ENCODE measurements around the gene MORN5.

Gene MORN5

GRCh38 chr9:122192914-122193525 is 33.3 kb downstream of the MORN5 start:
- DNase-seq: no peak

- no peak for DNase-seq
These were observed 33.9 kb downstream of the MORN5 start for GRCh38 chr9:122193651-122194050.

- DNase-seq: no peak
These were observed 36.2 kb downstream of the MORN5 start for GRCh38 chr9:122195875-122196274.

- no peak for DNase-seq
These were observed 37.7 kb downstream of the MORN5 start for GRCh38 chr9:122197426-122197825.

- DNase-seq: no peak
These were observed 38.2 kb downstream of the MORN5 start for GRCh38 chr9:122197882-122198281.

- DNase-seq: no peak
These were observed 41.4 kb downstream of the MORN5 start for GRCh38 chr9:122200960-122201595.

GRCh38 chr9:122201641-122202040 is 41.9 kb downstream of the MORN5 start:
- no peak for DNase-seq

GRCh38 chr9:122202111-122202510 is 42.4 kb downstream of the MORN5 start:
- no peak for DNase-seq

GRCh38 chr9:122204055-122204454 is 44.3 kb downstream of the MORN5 start:
- no peak for DNase-seq

- no peak for DNase-seq
These were observed 44.8 kb downstream of the MORN5 start for GRCh38 chr9:122204491-122204890.

GRCh38 chr9:122205176-122205575 is 45.5 kb downstream of the MORN5 start:
- DNase-seq: no peak

GRCh38 chr9:122206118-122207046 is 46.7 kb downstream of the MORN5 start:
- no peak for DNase-seq

- DNase-seq: no peak
These were observed 47.4 kb downstream of the MORN5 start for GRCh38 chr9:122207096-122207495.

GRCh38 chr9:122209451-122209850 is 49.7 kb downstream of the MORN5 start:
- no peak for DNase-seq

GRCh38 chr9:122212473-122213004 is 52.8 kb downstream of the MORN5 start:
- no peak for DNase-seq

GRCh38 chr9:122213102-122213588 is 53.4 kb downstream of the MORN5 start:
- no peak for DNase-seq

- no peak for DNase-seq
These were observed 54.1 kb downstream of the MORN5 start for GRCh38 chr9:122213589-122214413.

- DNase-seq: no peak
These were observed 54.8 kb downstream of the MORN5 start for GRCh38 chr9:122214507-122214906.

- DNase-seq: no peak
These were observed 56.0 kb downstream of the MORN5 start for GRCh38 chr9:122215663-122216062.

- no peak for DNase-seq
These were observed 56.6 kb downstream of the MORN5 start for GRCh38 chr9:122216138-122216797.

- DNase-seq: no peak
These were observed 57.2 kb downstream of the MORN5 start for GRCh38 chr9:122216798-122217418.
